Amygdala (tissue), 56 donors: ENCODE results near the gene OSMR.

Experiments used
- DNase-seq, 56 donors: peaks; one replicate each; lab custom pipeline; 2025; lab: John Stamatoyannopoulos, UW

Gene OSMR

GRCh38 chr5:38922199-38922598 is 76.4 kb downstream of the OSMR start:
- peak in 28 of 56 donors; percentile 1 to 61 (median 16) for DNase-seq

- DNase-seq = no peak
These were observed 78.0 kb downstream of the OSMR start for GRCh38 chr5:38923661-38924451.

- no peak for DNase-seq
These were observed 79.5 kb downstream of the OSMR start for GRCh38 chr5:38925154-38925925.

- no peak for DNase-seq
These were observed 80.3 kb downstream of the OSMR start for GRCh38 chr5:38926121-38926520.

GRCh38 chr5:38927470-38927869 is 81.7 kb downstream of the OSMR start:
- no peak for DNase-seq

GRCh38 chr5:38929838-38930237 is 84.0 kb downstream of the OSMR start:
- DNase-seq = no peak

GRCh38 chr5:38931731-38932130 is 85.9 kb downstream of the OSMR start:
- no peak for DNase-seq

- no peak for DNase-seq
These were observed 87.1 kb downstream of the OSMR start for GRCh38 chr5:38932854-38933408.

- no peak for DNase-seq
These were observed 89.6 kb downstream of the OSMR start for GRCh38 chr5:38935437-38935836.

- no peak for DNase-seq
These were observed 90.5 kb downstream of the OSMR start for GRCh38 chr5:38936269-38936668.

GRCh38 chr5:38938424-38938823 is 92.6 kb downstream of the OSMR start:
- no peak for DNase-seq

GRCh38 chr5:38938973-38939372 is 93.2 kb downstream of the OSMR start:
- no peak for DNase-seq

GRCh38 chr5:38940230-38940858 is 94.5 kb downstream of the OSMR start:
- no peak for DNase-seq

GRCh38 chr5:38941912-38942311 is 96.1 kb downstream of the OSMR start:
- DNase-seq = no peak

GRCh38 chr5:38944282-38944681 is 98.5 kb downstream of the OSMR start:
- DNase-seq = no peak

GRCh38 chr5:38948501-38948900 is 102.7 kb downstream of the OSMR start:
- DNase-seq = no peak

GRCh38 chr5:38953426-38954012 is 107.7 kb downstream of the OSMR start:
- no peak for DNase-seq

GRCh38 chr5:38961691-38962090 is 115.9 kb downstream of the OSMR start:
- DNase-seq = no peak

GRCh38 chr5:38968665-38969064 is 122.9 kb downstream of the OSMR start:
- no peak for DNase-seq

- no peak for DNase-seq
These were observed 132.2 kb downstream of the OSMR start for GRCh38 chr5:38978036-38978435.

GRCh38 chr5:38979535-38979934 is 133.7 kb downstream of the OSMR start:
- no peak for DNase-seq
